ENCODE data around the gene RALGPS1. TPM values are rescaled to one million over a fixed set of nuclear protein-coding genes. Genes with fewer than 3 reads are reported as not detected.
A peak's percentile ranks its signal among the peaks of the same experiment; 100 is the strongest.

RALGPS1 gene
- total RNA-seq, 2 donors from 2014 or later = 9.7 to 17.7 TPM

GRCh38 chr9:127078988-127079387 lies 164.4 kb downstream of the RALGPS1 start:
- Histone ChIP-seq H3K4me1 (peaks cover 0 to 45% of the 10 kb centered on the region in 2 donors), H3K4me3 (no peak overlapping the region), H3K27ac (peak overlapping the region in 1 of 2 donors; percentile 7), H3K9me3 (no peaks in the 10 kb centered on the region), H3K27me3 (no peaks in the 10 kb centered on the region), H3K36me3 (no peaks in the 10 kb centered on the region)
- no peak for TF ChIP-seq CTCF (IDR thresholded peaks at IDR 0.05)
- DNase-seq (ENCODE audit: low spot score) = no peak

GRCh38 chr9:127079446-127080140 lies 165.0 kb downstream of the RALGPS1 start:
- Histone ChIP-seq H3K27me3 (no peaks in the 10 kb centered on the region), H3K36me3 (no peaks in the 10 kb centered on the region), H3K27ac (peak overlapping the region in 1 of 2 donors; percentile 6), H3K9me3 (no peaks in the 10 kb centered on the region), H3K4me3 (no peak overlapping the region), H3K4me1 (peaks cover 0 to 46% of the 10 kb centered on the region in 2 donors)
- no peak for DNase-seq (ENCODE audit: low spot score)
- TF ChIP-seq CTCF (IDR thresholded peaks at IDR 0.05) = no peak

GRCh38 chr9:127081250-127082185 lies 166.9 kb downstream of the RALGPS1 start:
- H3K27me3 ChIP-seq = no peaks in the 10 kb centered on the region
- no peaks in the 10 kb centered on the region for H3K9me3 ChIP-seq
- H3K4me1 ChIP-seq = peaks cover 0 to 34% of the 10 kb centered on the region in 2 donors
- TF ChIP-seq CTCF (IDR thresholded peaks at IDR 0.05) = no peak
- no peak overlapping the region for H3K4me3 ChIP-seq
- no peak for DNase-seq (ENCODE audit: low spot score)
- H3K27ac ChIP-seq = no peak overlapping the region
- H3K36me3 ChIP-seq = no peaks in the 10 kb centered on the region

- Histone ChIP-seq H3K4me1 (peaks cover 0 to 22% of the 10 kb centered on the region in 2 donors), H3K4me3 (no peak overlapping the region), H3K36me3 (peaks cover 12% of the 10 kb centered on the region), H3K9me3 (no peaks in the 10 kb centered on the region), H3K27me3 (no peaks in the 10 kb centered on the region), H3K27ac (no peak overlapping the region)
- DNase-seq (ENCODE audit: low spot score) = no peak
- no peak for TF ChIP-seq CTCF (IDR thresholded peaks at IDR 0.05)
Observed at GRCh38 chr9:127083138-127083980, 168.8 kb downstream of the RALGPS1 start.

Data from right atrium auricular region (tissue), 2 donors.